Gastroesophageal sphincter (tissue), 3 donors: ENCODE measurements around the gene NLRP1.

Experiments
- EP300 ChIP-seq: sonication (generic); formaldehyde crosslinking; IDR thresholded peaks from one replicate; pipeline ENCODE4 v1.6.1; 2017; ENCODE audit warnings: antibody characterized with exemption, mild to moderate bottlenecking
- POLR2A ChIP-seq, 2 donors: fragments of 450-650 bp; IDR thresholded peaks; one replicate each; pipeline ENCODE4 v1.6.1; 2017; ENCODE audit warnings: antibody characterized with exemption in 2 of 2, mild to moderate bottlenecking in 2 of 2, moderate library complexity in 1 of 2
- TF ChIP-seq, protein P1 (sequence below), 4 experiments: fragments of 200-600 bp in 2 of 4; fragments of 450-650 bp in 2 of 4; sonication (generic) in 1 of 4; IDR thresholded peaks; one replicate each; pipeline ENCODE4 v1.5.1; 2017 to 2019; ENCODE audit warnings: antibody characterized with exemption in 4 of 4, mild to moderate bottlenecking in 2 of 4, moderate library complexity in 2 of 4

DNA sequence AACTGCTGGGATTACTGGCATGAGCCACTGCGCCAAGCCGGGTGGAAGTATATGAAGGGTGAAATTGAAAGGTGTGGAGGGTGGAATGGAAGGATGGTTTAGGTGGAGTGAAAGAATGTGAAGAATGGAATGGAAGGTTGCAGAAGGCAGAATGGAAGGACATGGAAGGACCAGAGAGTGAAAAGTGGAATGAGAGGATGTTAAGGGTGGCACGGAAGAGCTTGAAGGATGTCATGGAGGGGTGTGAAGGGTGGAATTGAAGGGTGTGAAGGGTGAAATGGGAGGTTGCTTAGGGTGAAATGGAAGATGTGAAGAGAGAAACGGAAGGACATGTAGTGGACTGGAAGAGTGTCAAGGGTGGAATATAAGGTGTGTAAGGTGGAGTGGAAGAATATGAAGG lies 81.8 kb downstream of the NLRP1 start:
- no peak for TF ChIP-seq POLR2A (IDR thresholded peaks at IDR 0.05)
- TF ChIP-seq, protein P1, sequence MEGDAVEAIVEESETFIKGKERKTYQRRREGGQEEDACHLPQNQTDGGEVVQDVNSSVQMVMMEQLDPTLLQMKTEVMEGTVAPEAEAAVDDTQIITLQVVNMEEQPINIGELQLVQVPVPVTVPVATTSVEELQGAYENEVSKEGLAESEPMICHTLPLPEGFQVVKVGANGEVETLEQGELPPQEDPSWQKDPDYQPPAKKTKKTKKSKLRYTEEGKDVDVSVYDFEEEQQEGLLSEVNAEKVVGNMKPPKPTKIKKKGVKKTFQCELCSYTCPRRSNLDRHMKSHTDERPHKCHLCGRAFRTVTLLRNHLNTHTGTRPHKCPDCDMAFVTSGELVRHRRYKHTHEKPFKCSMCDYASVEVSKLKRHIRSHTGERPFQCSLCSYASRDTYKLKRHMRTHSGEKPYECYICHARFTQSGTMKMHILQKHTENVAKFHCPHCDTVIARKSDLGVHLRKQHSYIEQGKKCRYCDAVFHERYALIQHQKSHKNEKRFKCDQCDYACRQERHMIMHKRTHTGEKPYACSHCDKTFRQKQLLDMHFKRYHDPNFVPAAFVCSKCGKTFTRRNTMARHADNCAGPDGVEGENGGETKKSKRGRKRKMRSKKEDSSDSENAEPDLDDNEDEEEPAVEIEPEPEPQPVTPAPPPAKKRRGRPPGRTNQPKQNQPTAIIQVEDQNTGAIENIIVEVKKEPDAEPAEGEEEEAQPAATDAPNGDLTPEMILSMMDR (IDR thresholded peaks at IDR 0.05): no peak
- TF ChIP-seq EP300: no peak
